Astrocyte of the spinal cord (primary cell): ENCODE measurements around the gene ACSF2.

Experiments used
- DNase-seq: peaks from one replicate; pipeline ENCODE4 v3.0.0; 2011; ENCODE audit warnings: low read depth, low spot score
- H3K4me3 ChIP-seq: 2 replicates; pipeline ENCODE4 v1.5.1; 2011; ENCODE audit warnings: low read depth, mild to moderate bottlenecking, low read length, moderate library complexity
- CTCF ChIP-seq: IDR thresholded peaks from 2 replicates; pipeline ENCODE4 v1.5.1; 2012; ENCODE audit warnings: low read depth, mild to moderate bottlenecking, low read length, inconsistent platforms
- in situ Hi-C: cut with HindIII; loops from 2 replicates; pipeline ENCODE4 v1.10.0; 2017; ENCODE audit warnings: low sequenced_read_pairs

The ACSF2 gene

GRCh38 chr17:50440838-50441829 lies 15.1 kb downstream of the ACSF2 start:
- TF ChIP-seq CTCF = no peak
- H3K4me3 ChIP-seq = no peak overlapping the region
- no peak for DNase-seq
- in situ Hi-C loops = no loop called here

- in situ Hi-C loops = no loop called here
- DNase-seq = no peak
- H3K4me3 ChIP-seq = no peak overlapping the region
- TF ChIP-seq CTCF = no peak
These were observed 17.5 kb downstream of the ACSF2 start for GRCh38 chr17:50443505-50443974.

GRCh38 chr17:50444841-50445715 lies 19.1 kb downstream of the ACSF2 start:
- in situ Hi-C loops = no loop called here
- no peak for TF ChIP-seq CTCF
- DNase-seq = no peak
- H3K4me3 ChIP-seq = no peak overlapping the region

- in situ Hi-C loops = no loop called here
- no peak for DNase-seq
- no peak overlapping the region for H3K4me3 ChIP-seq
- TF ChIP-seq CTCF = no peak
These were observed 19.8 kb downstream of the ACSF2 start for GRCh38 chr17:50445730-50446325.

- in situ Hi-C loops = no loop called here
- H3K4me3 ChIP-seq = no peak overlapping the region
- no peak for TF ChIP-seq CTCF
- no peak for DNase-seq
These were observed 22.0 kb downstream of the ACSF2 start for GRCh38 chr17:50447870-50448595.
